ENCODE measurements around the gene MS4A3. TPM values are rescaled to one million over a fixed set of nuclear protein-coding genes. Genes with fewer than 3 reads are reported as not detected.
"Not testable (repeated sequence)": the region's sequence is repeated elsewhere in the genome, so short reads cannot be mapped to it uniquely, and the experiment has no call there.

The MS4A3 gene
- total and polyA plus RNA-seq, 9 of the 15 experiments (the other 6 are each of a cell fraction or from before 2014, with no cell fraction given): 3.4 to 94.5 (median 58.8) TPM

DNA sequence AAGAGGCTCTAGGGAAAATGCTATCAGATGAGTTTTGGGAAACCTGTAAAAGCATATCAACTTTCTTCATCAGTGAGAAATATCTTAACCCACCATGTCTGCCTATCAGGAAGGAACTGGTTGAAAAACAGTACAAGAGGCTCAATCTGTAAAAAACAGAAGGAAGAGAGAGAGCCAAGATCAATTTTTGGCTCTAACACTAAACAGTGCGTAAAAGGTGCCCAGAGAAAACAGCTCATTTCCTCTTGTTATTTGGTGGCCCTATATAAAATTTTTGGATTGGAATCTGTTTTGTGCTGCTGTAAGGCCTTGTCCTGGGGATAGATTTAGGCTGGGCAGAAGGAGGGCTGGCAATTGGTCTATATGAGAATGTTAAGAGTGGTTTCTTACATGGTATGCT is 44.1 kb downstream of the MS4A3 start:
- H4K20me1 ChIP-seq (replicated peaks; ENCODE audit: control insufficient read depth, insufficient read depth, low read length): no peaks in the 10 kb centered on the region
- no peak overlapping the region for H3K9ac ChIP-seq (ENCODE audit: insufficient read depth in 1 of 2, low read depth in 2 of 2, low read length in 2 of 2)
- H3K27me3 ChIP-seq (ENCODE audit: control insufficient read depth in 2 of 2, insufficient read depth in 2 of 2, low read length in 2 of 2): no peaks in the 10 kb centered on the region
- H3K79me2 ChIP-seq (ENCODE audit: control insufficient read depth, insufficient read depth, low read length): no peaks in the 10 kb centered on the region
- 33% methylated on average over 1 of the region's 1 CpG for WGBS (ENCODE audit: insufficient coverage, low coverage, missing lambda C conversion rate)
- no TSS peak for BruUV-seq (replicated peaks)
- FAIRE-seq (no peak), ATAC-seq (no peak), DNase-seq (ENCODE audit: extremely low read depth in 1 of 4, low spot score in 3 of 4) (no peak)
- ChIA-PET POLR2A (no interaction called here), CTCF (ENCODE audit: low intra/inter-chr PET ratio) (no interaction called here)
- H3K27ac ChIP-seq (ENCODE audit: extremely low read depth, low read depth, low read length): peak overlapping the region; percentile 38; the same call in 1 of the 3 replicates
- peaks cover 0 to 2% of the 10 kb centered on the region in 2 experiments; a peak in 1 of 5 replicates for H3K4me1 ChIP-seq (replicated peaks in 1 of 2; ENCODE audit: control insufficient read depth in 2 of 2, insufficient read depth in 2 of 2, low read length in 2 of 2)
- 0 out of 2 replicates have a peak, but pooled peaks cover 8% of the 10 kb centered on the region for H3K9me3 ChIP-seq (replicated peaks; ENCODE audit: control insufficient read depth, insufficient read depth, low read depth, low read length)
- peak; percentile 43 for TF ChIP-seq TAL1 (IDR thresholded peaks at IDR 0.05)
- TF ChIP-seq ZNF551 (CRISPR knock-in tag; IDR thresholded peaks at IDR 0.05): no peak
- TF ChIP-seq NFIC (IDR thresholded peaks at IDR 0.05): no peak
- TF ChIP-seq PHTF2 (CRISPR knock-in tag; IDR thresholded peaks at IDR 0.05): no peak
- no peak for TF ChIP-seq SRF (CRISPR knock-in tag; IDR thresholded peaks at IDR 0.05)
- peak; percentile 30; the same call in 1 of the 2 replicates for TF ChIP-seq ARID1B (IDR thresholded peaks at IDR 0.05)
- TF ChIP-seq TEAD4 (IDR thresholded peaks at IDR 0.05; ENCODE audit: low read length): peak; percentile 46; the same call in 1 of the 2 replicates
- no peak for TF ChIP-seq TEAD4 (CRISPR knock-in tag; IDR thresholded peaks at IDR 0.05; ENCODE audit: borderline replicate concordance)
- peak; percentile 38; the same call in 1 of the 2 replicates for TF ChIP-seq CBFA2T3 (IDR thresholded peaks at IDR 0.05)
- TF ChIP-seq ZNF695 (CRISPR knock-in tag; IDR thresholded peaks at IDR 0.05): no peak
- TF ChIP-seq CEBPG (CRISPR knock-in tag; IDR thresholded peaks at IDR 0.05): no peak
- no peak for TF ChIP-seq CEBPG (tag; conservative IDR thresholded peaks at IDR 0.05 in 1 of 2, IDR thresholded peaks at IDR 0.05 in 1 of 2)
- H3K4me3 ChIP-seq: no peak overlapping the region
- intact Hi-C loops (cut with micrococcal nuclease) (no loop called here), in situ Hi-C loops (cut with MboI) (no loop called here)
- 0 out of 2 replicates have a peak overlapping the region, but pooled peaks have one; percentile 40 for H2AFZ ChIP-seq (ENCODE audit: low read depth, low read length)
- H3K9me1 ChIP-seq (ENCODE audit: control insufficient read depth, insufficient read depth, low read length): no peaks in the 10 kb centered on the region
- no peaks in the 10 kb centered on the region; the same call in 2 of the 3 replicates for H3K36me3 ChIP-seq (ENCODE audit: control insufficient read depth, insufficient read depth, low read length)
- no peak overlapping the region for H3K4me2 ChIP-seq (ENCODE audit: insufficient read depth, low read length)

DNA sequence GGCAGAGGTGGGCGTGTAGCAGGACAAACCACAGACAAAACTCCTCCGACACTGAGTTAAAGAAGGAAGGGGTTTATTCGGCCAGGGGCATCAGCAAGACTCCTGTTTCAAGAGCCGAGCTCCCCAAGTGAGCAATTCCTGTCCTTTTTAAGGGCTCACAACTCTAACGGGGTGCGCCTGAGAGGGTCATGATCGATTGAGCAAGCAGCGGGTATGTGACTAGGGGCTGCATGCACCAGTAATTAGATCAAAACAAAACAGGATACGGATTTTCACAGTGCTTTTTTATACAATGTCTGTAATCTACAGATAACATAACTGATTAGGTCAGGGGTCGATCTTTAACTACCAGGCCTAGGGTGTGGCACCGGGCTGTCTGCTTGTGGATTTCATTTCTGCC is 44.9 kb downstream of the MS4A3 start:
- H3K36me3 ChIP-seq (ENCODE audit: control insufficient read depth, insufficient read depth, low read length); POLR2A ChIA-PET; FAIRE-seq: not testable (repeated sequence)

More for the DNA sequence above, 44.9 kb downstream of the MS4A3 start:
- H3K9ac ChIP-seq (ENCODE audit: insufficient read depth in 1 of 2, low read depth in 2 of 2, low read length in 2 of 2); DNase-seq (ENCODE audit: extremely low read depth in 1 of 4, low spot score in 3 of 4); H3K4me2 ChIP-seq (ENCODE audit: insufficient read depth, low read length); H2AFZ ChIP-seq (ENCODE audit: low read depth, low read length); H3K27me3 ChIP-seq (ENCODE audit: control insufficient read depth in 2 of 2, insufficient read depth in 2 of 2, low read length in 2 of 2); H3K9me3 ChIP-seq (replicated peaks; ENCODE audit: control insufficient read depth, insufficient read depth, low read depth, low read length); ATAC-seq; H4K20me1 ChIP-seq (replicated peaks; ENCODE audit: control insufficient read depth, insufficient read depth, low read length); H3K27ac ChIP-seq (ENCODE audit: extremely low read depth, low read depth, low read length); in situ Hi-C loops (cut with MboI); H3K79me2 ChIP-seq (ENCODE audit: control insufficient read depth, insufficient read depth, low read length); CTCF ChIA-PET (ENCODE audit: low intra/inter-chr PET ratio); BruUV-seq (replicated peaks); H3K4me3 ChIP-seq; H3K9me1 ChIP-seq (ENCODE audit: control insufficient read depth, insufficient read depth, low read length); intact Hi-C loops (cut with micrococcal nuclease); H3K4me1 ChIP-seq (replicated peaks in 1 of 2; ENCODE audit: control insufficient read depth in 2 of 2, insufficient read depth in 2 of 2, low read length in 2 of 2): not testable (repeated sequence)
- WGBS (ENCODE audit: insufficient coverage, low coverage, missing lambda C conversion rate): 76% methylated on average over 11 of the region's 11 CpGs

Data from K562 (cell line).